GM12865 (cell line): ENCODE data around the gene FLT1.
A peak's percentile ranks its signal among the peaks of the same experiment; 100 is the strongest.

Experiments used
- DNase-seq: peaks from one replicate; pipeline ENCODE4 v3.0.0; 2010; ENCODE audit warnings: low read depth
- H3K4me3 ChIP-seq: 2 replicates; pipeline ENCODE4 v1.5.1; 2011; ENCODE audit warnings: mild to moderate bottlenecking, low read depth, low read length, control low read depth
- TF ChIP-seq, protein P1 (sequence below): IDR thresholded peaks from 2 replicates; pipeline ENCODE4 v1.5.1; 2011; ENCODE audit warnings: low read length, control low read depth, low read depth, inconsistent platforms; ENCODE audit not compliant: insufficient read depth; ENCODE audit errors: missing control alignments

FLT1 gene

DNA sequence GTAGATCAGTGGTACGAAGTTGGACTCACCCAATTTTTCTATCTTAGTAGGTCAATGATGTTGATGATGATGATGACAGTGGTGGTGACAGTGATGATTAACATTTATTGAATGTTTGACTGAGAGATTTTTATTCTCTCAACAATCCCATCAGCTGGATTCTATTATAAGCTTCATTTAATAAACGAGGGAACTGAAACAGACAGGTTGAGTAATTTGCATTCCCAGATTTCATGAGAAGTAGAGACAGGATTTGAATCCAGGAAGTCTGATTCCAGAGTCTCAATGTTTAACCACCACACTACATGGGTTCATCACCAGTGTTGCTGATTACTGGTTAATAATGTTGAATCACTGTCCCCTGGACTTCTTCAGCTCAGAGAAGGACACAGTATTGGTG, 168.9 kb downstream of the FLT1 start:
- DNase-seq: no peak
- TF ChIP-seq, protein P1, sequence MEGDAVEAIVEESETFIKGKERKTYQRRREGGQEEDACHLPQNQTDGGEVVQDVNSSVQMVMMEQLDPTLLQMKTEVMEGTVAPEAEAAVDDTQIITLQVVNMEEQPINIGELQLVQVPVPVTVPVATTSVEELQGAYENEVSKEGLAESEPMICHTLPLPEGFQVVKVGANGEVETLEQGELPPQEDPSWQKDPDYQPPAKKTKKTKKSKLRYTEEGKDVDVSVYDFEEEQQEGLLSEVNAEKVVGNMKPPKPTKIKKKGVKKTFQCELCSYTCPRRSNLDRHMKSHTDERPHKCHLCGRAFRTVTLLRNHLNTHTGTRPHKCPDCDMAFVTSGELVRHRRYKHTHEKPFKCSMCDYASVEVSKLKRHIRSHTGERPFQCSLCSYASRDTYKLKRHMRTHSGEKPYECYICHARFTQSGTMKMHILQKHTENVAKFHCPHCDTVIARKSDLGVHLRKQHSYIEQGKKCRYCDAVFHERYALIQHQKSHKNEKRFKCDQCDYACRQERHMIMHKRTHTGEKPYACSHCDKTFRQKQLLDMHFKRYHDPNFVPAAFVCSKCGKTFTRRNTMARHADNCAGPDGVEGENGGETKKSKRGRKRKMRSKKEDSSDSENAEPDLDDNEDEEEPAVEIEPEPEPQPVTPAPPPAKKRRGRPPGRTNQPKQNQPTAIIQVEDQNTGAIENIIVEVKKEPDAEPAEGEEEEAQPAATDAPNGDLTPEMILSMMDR: no peak
- H3K4me3 ChIP-seq: no peak overlapping the region

DNA sequence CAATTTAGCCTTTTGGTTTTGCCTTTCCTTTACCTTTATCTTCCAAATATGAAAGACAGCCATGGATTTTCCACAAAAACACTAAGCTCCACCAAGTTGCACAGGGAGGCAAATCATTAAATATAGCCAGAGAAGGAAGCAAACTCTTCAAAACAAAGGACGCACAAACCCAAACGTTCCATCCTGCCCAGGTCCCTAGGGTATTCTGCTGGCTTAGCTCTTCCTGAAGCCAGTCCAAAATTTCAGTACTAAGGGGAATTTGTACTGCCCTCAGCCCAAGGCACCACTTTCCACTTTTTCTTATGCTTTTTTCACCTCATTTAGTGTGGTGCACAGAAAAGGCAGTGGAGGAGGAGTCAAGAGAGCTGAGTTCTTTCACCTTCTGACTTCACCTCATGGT, 169.9 kb downstream of the FLT1 start:
- DNase-seq: no peak
- no peak overlapping the region for H3K4me3 ChIP-seq
- TF ChIP-seq, protein P1: no peak

DNA sequence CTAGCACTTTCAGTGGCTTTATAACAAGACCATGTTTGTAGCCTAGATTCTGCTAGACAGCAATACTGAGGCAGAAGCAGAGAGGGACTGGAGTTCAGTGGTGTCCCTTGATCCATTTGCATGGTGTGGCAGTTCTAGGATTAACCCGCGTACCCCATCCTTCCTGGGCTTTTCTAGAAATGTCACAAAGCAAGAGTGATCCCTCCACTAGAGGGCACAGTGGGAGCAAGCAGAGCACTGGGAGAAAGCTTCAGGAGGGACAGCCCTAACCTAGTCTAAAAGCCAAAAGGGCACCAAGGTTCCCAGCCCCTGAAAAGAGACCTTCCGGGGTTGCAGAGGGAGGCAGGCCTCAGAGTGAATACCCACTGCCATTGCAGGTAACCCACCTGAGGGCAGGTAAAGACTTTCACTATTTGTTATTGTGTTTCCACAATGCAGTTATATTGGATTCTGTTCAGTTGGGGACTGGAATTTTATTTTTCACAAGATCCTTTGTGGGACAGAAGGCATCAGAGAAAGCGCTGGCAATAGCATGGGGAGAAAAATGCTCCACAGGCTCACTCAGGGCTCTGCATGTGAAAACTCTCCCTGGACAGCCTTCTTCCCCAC, 170.6 kb downstream of the FLT1 start:
- DNase-seq: peak; percentile 80
- TF ChIP-seq, protein P1: peak; percentile 83
- H3K4me3 ChIP-seq: no peak overlapping the region

DNA sequence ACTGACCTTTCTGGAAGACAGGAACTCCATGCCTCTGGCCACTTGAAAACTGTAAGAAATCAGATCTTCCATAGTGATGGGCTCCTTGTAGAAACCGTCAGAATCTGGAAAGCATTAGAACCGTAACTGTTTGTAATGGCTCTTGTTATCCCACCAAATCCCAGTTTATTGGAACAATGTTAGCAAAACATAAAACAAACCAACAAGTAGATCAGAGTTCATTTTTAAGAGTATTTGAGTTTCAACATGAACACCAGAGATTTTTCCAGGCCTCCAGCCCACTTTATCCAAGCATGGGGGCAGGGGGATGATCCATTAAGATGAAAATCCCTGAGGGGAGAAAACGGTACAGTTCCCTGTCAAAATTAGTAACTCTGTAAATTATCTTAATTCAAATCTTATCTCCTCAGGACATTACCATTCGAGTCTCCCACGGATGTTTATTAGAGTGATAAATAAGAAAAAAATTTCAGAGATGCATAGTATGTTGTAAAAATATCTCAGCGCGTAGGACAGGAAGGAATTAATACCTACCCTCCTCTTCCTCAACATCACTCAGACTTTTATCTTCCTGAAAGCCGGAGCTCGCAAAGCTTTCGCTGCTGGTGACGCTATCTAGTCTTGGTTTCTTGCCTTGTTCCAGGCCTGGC, 172.5 kb downstream of the FLT1 start:
- DNase-seq: no peak
- H3K4me3 ChIP-seq: no peak overlapping the region
- TF ChIP-seq, protein P1: no peak

DNA sequence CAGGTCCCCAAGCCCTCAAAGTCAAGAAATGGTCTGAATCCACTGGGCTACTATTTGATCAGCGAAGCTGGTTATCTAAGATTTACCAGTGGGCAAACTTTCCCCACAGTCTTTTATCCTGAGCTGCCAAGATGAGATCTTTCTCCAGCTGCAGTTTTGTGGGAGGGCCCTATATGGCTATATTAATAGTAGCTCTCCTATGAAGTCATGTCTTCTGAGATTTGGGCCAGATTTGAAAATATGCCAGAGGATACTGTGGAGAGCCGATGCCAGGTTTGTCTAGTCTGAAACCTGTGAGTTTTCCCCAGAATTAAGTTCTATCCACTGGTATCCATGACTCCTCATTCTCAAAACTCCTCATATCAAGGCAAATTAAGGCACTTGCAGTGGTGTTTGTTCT, 173.2 kb downstream of the FLT1 start:
- TF ChIP-seq, protein P1: no peak
- DNase-seq: no peak
- no peak overlapping the region for H3K4me3 ChIP-seq

DNA sequence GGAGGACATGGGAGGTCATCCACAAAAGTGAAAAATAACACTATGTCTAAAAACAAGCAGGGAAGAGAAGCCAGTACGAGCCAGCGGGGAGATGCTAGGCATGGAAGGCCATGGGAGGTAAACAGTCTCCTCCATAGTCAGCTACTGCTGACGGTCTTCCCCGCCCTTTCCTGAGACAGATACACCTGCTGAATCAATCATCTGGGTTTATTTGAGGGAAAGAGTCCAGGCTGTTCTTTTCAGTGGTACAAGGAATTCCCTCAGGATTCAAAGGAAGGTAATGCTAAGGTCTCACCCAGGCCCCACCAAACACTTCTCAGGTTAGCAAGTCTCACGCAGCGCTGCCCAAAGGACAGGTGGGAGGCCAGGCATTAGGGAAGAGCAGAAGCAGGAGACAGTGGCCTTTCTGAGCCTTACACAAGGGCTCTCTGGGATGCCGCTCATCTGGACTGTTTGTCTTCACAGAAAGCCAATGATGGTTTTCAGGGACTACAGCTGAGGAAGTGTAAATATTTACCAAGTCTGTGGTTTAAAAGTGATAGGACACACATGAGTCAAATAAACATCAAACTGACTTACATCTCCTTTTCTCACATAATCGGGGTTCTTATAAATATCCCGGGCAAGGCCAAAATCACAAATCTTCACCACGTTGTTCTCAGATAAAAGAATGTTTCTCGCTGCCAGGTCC, 173.9 kb downstream of the FLT1 start:
- H3K4me3 ChIP-seq: no peak overlapping the region
- DNase-seq: no peak
- TF ChIP-seq, protein P1: no peak
